ELF-1 (cell line): ENCODE measurements around the gene TEX22.

Experiments used
- DNase-seq: peaks from one replicate; pipeline ENCODE4 v3.0.0-alpha.2; 2016; ENCODE audit warnings: low read depth, low spot score

TEX22 gene

DNA sequence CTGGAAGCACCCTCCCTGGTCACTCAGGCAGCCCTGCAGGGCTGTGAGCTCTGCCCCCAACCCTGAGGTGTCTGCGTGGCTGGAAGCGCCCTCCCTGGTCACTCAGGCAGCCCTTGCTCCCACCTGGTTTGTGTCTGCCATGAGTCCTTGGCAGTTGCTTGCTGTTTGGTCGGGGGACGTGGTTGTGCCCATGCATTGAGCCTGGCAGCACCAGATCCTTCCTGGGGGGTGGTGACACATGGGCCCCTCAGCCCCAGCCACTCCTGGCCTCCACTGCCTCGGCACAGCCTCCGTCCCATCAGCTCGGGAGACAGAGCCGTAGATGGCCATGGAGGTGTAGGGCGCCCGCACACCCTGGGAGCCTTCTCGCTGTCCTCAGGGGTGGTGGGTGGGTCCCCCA lies 40.8 kb downstream of the TEX22 start:
- no peak for DNase-seq

GRCh38 chr14:105439710-105440553 lies 41.6 kb downstream of the TEX22 start:
- DNase-seq, result no peak

- DNase-seq, result no peak
These were observed 42.2 kb downstream of the TEX22 start for GRCh38 chr14:105440554-105440900.

- DNase-seq, result no peak
These were observed 42.7 kb downstream of the TEX22 start for GRCh38 chr14:105440992-105441391.

GRCh38 chr14:105442125-105442524 lies 43.8 kb downstream of the TEX22 start:
- DNase-seq, result no peak

GRCh38 chr14:105442834-105443233 lies 44.5 kb downstream of the TEX22 start:
- no peak for DNase-seq

DNA sequence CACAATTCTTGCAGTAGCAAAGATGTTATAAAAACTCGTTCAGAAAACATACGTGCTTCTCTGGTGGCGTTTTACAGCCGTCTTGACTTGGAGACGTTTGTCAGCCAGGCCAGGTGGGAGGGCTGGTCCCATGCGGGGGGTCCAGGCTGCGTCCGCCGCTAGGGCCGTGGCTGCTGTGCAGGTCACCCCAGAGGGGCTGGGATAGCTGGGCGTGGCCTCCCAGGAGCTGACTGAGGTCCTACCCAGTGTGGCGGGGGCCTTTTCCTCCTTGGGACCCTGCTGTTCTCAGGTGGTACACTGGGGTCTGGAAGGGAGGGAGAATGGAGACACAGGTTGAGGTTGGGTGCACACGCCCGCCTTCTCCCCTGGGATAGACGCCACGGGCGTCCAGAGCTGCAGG lies 46.5 kb downstream of the TEX22 start:
- DNase-seq, result no peak

DNA sequence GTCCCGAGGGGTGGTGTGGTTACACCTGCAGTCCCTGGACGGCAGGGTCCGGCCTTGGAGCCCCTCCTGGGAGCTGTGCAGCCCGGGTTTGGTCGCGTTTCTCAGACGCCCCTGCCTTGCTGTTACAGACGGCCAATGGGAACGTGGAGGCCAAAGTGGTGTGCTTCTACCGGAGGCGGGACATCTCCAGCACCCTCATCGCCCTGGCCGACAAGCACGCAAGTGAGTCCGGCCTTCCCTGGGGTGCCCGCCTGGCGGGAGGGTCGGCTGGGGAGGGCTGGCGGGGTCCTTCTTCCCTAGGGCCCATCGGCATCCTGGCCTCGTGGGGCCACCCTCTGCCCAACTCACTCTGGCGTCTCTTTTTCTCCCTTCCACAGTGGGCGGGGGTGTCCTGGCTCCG lies 47.0 kb downstream of the TEX22 start:
- DNase-seq, result no peak

DNA sequence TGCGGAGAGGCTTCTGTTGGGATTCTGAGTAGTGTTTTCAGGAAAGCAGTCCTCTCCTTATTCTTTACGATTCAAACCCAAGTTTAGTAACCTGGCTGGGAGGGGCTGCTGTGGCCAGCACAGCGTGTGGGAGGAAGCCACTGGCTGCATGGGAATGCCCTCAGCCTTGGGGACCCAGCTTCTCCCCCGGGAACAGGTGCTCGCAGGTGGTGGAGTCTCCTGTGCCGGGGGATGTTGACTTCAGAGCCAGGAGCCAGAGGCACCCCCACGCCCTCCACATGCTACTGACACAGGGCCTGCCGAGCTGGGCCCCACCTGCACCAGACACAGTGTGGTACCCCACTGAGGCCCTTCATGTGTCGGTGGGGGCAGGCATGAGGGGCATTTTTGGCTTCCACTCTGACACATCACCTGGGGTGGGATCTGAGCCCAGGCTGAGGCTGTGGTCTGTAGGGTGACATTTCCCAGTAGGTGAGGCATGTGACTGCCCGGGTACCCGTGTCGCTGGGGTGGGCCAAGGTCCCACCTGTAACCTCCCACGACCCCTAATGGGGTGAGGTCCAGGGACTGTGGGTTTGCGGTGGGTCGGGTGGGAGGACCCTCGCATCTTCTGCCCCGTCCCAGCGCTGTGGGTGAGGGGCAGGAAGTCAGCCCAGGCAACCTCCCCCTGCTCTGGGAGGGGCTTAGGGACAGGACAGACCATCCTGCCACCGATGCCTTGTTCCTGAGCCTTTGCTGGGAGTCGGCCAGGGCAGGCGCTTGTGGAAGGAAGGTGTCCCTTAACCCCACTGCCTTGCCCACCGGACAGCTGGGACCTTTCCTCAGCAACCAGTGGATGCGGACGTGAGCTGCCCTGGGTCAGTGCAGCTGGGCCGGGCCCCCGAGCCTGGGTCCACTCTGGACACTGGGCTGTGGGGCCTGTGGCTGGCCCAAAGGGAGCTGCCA lies 47.8 kb downstream of the TEX22 start:
- no peak for DNase-seq

- no peak for DNase-seq
These were observed 48.6 kb downstream of the TEX22 start for GRCh38 chr14:105446971-105447370.

DNA sequence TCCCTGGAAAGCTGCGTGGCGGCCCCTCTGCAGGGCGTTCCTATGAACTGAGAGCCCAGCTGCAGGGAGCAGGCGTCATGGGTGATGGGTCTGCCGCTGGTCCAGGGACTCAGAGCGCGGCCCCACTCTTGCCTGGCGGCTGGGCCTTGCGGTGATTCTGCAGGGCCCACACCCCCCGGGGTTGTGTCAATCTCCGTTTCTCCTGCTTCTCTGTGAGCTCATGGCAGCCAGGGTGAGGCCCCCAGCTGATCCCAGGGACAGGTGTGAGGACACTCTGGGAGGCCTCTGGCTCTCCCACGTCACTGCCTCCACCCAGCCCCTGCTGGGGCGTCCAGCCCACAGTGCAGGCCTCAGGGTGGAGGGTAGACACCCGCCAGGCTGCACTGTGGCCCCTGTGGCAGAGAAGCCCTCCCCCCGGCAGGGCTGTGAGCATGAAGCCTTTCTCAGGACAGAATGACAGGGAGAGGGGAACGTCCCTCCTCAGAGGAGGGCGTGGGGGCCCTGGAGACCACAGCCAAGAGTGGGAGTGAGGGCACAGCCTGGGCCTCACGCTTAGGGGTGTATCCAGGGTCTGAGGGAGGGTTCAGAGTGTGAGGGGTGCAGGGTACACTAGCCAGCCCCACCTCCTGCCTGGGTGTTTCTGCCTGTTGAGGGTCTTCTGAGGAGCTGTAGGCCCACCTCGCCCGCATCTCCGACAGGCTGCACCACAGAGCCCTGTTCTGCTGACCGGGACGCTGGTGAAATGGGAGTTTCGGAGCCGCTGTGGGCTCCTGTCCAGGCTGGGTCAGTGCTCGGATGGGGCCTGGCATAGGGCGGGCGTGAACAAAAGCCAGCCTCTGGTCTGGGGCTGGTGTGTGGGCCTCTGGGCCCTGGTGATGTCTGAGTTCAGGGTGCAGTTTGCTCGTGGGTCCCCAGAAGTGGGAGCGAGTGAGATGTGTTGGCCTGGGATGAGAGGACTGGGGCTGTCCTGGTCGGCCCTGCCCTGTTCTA lies 49.6 kb downstream of the TEX22 start:
- DNase-seq, result no peak

DNA sequence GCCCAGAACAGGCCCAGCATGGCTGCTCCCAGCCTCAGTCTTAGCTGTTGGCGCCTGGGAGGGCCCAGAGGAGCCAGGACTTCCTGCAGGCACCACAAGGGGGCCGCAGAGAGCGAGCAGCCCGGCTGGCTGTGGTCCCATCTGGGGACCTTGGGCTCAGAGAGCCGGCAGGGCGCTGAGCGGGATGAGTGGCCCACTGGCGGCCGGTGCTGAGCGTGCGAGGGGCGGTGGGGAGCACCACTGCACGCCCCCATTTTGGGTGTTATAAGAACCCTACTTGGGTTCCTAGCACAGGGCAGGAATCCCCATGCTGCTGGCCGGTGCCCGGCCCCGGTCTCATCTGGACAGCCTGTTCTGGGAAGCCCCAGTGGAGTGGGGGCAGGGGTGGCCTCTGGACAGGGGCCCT lies 50.4 kb downstream of the TEX22 start:
- DNase-seq, result peak; percentile 83

DNA sequence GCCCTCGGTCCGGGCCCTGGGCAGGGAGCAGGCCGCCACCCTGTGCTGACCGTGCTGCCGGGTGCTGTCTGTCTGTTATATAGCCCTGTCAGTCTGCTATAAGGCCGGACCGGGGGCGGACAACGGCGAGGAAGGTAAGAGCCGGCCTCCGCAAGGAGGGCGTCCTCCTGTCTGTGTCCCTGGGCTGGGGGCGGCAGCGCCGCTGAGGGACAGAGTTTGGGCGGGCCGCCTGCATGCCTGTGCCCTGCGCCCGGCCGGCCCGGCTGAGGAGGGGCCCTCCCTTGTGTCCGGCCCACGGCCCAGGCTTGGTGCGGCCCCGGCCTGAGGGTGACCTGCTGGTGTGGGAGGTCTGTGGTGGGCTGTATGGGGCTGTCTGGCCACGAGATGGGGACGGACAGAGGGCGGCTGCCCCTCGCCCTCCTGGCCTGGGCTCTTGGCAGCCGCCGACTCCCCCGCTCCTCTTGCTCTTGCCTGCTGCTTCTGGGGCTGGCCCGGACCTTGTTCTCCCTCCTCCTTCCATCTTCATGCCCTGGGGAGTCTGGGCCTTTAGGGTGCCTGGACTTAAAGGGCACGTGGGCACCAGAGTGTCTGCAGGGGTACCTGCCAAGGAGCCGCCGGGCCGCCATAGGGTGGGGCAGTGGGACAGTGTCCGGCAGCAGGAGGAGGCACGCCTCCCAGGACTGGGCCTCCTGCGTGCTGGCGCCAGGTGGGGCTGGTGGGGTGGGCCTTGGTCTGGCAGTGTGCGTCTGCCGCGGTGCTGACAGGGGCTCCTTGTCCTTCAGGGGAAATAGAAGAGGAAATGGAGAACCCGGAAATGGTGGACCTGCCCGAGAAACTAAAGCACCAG lies 51.2 kb downstream of the TEX22 start:
- no peak for DNase-seq

DNA sequence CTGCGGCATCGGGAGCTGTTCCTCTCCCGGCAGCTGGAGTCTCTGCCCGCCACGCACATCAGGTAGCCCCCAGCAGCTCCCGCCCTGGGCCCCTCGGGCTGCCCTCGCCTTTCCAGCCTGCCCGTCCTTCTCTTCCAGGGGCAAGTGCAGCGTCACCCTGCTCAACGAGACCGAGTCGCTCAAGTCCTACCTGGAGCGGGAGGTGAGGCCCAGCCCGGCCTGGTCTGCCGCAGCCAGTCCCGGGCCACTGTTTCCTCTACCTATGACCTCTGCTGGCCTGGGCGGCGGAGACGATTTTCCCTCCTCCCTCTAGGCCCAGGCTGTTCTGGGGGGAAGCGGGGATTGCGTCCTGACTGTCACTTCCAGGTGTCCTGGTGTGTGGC lies 51.8 kb downstream of the TEX22 start:
- DNase-seq, result no peak

DNA sequence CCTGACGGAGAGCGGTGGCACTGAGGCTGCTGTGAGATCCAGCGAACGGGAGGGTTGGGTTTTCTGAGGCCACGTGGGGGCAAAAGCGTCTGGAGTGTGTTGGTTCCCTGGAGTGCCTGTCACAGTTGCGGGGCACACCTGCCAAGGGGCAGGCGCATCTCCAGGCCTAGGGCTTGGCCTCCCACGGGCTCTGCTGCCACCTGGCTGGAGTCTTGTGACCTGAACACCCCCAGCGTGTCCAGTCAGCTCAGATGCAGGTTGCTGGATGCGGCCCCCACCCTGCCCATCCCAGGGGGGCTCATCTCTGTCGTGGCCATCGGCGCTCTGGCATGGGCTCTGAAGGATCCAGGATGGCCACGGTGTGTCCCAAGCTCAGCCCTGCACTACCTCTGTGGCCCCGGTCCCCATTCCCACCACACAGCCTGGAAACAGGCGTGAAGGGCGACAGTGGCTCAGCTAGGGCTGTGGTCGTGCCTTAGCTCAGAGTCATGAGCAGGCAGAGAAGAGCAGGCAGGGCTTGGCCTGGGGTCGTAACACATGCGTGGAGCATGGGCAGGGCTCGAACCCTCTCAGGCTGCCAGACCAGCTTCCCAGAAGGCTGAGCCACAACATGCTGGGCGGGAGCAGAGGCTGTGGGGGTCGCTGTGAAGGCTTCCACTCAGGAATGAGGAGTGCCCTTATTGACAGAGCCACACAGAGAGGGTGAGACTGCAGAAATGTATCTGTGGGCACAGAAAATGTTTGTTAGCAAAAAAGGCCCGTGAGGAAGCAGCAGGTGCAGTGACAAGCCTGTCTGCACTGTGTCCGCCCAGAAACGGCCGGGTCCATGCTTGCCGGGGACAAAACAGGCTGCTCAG lies 52.8 kb downstream of the TEX22 start:
- DNase-seq, result no peak

DNA sequence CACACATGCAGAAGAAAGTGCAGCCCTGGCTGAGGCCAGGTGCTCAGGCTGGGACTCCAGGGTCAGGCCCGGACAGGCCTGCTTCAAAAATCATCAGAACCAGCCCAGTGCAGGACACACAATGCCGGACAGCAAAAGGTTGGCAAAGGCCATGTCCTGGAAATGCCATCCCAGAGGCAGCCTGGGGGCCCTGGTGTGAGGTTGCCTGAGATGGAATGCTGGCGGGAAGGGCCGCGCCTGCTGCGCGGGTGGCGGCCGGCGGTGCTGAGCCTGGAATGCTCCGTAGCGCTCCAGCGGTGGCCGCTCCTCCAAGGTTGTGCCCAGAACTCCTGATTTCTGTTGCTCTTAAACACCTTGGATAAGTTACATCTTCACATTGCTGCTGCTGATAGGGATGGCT lies 54.6 kb downstream of the TEX22 start:
- no peak for DNase-seq

DNA sequence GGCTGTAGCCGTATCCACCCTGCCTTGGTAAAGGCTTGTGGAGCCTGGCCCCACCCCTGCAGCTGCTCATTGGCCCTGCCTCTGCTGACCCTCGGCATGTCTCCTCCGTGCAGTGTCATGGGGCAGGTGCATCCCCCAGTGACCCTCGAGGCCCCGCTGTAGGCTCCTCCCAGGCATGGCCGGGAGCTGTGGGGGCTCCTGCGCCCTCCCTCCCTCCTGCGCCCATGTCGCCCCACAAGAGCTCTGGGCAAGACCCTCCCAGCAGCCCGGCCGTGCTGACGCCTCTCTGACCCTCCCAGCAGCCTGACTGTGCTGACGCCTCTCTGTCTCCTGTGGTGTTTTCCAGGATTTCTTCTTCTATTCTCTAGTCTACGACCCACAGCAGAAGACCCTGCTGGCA lies 55.5 kb downstream of the TEX22 start:
- DNase-seq, result no peak

DNA sequence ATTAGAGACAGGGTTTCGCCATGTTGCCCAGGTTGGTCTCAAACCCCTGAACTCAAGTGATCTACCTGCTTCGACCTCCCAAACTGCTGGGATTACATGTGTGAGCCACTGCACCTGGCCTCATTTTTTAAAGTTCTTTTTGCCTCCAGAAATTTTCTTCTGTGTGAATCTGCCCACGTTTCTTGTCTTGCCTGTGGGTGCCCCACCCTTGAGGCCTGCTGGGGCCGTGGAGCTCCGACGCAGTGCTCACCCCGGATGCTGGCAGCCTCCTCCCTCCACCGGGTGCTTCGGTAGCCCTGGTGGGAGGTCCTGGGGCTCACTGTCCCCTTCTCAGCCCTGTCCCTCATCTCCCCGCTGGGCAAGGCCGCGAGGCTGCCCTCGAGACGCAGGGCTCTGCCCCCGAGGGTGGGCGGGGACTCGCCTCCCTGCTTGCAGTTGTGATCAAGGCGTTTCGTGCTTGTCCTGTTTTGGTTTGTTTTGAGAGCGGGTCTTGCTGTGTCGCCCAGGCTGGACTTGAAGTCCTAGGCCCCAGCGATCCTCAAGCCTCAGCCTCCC lies 56.8 kb downstream of the TEX22 start:
- no peak for DNase-seq
